ENCODE measurements around the gene RAB27A.
"Not testable (repeated sequence)": the region's sequence is repeated elsewhere in the genome, so short reads cannot be mapped to it uniquely, and the experiment has no call there.

Gene RAB27A

GRCh38 chr15:55249885-55250284, 39.7 kb downstream of the RAB27A start:
- not testable (repeated sequence) for DNase-seq

- no peak for DNase-seq
These were observed 40.7 kb downstream of the RAB27A start for GRCh38 chr15:55248895-55249294.

- DNase-seq, result no peak
These were observed 41.7 kb downstream of the RAB27A start for GRCh38 chr15:55247766-55248427.

- DNase-seq, result no peak
These were observed 42.3 kb downstream of the RAB27A start for GRCh38 chr15:55247311-55247710.

- no peak for DNase-seq
These were observed 43.0 kb downstream of the RAB27A start for GRCh38 chr15:55246567-55246966.

- DNase-seq, result no peak
These were observed 44.6 kb downstream of the RAB27A start for GRCh38 chr15:55245059-55245458.

GRCh38 chr15:55241891-55242290, 47.7 kb downstream of the RAB27A start:
- no peak for DNase-seq

- no peak for DNase-seq
These were observed 48.4 kb downstream of the RAB27A start for GRCh38 chr15:55241186-55241585.

GRCh38 chr15:55240125-55240760, 49.4 kb downstream of the RAB27A start:
- no peak for DNase-seq

- no peak for DNase-seq
These were observed 50.0 kb downstream of the RAB27A start for GRCh38 chr15:55239440-55240124.

GRCh38 chr15:55238877-55239276, 50.7 kb downstream of the RAB27A start:
- no peak for DNase-seq

- no peak for DNase-seq
These were observed 52.1 kb downstream of the RAB27A start for GRCh38 chr15:55237219-55238130.

GRCh38 chr15:55235546-55236036, 54.0 kb downstream of the RAB27A start:
- no peak for DNase-seq

- DNase-seq, result no peak
These were observed 54.9 kb downstream of the RAB27A start for GRCh38 chr15:55234800-55235104.

GRCh38 chr15:55234104-55234799, 55.4 kb downstream of the RAB27A start:
- DNase-seq, result no peak

GRCh38 chr15:55231455-55231854, 58.2 kb downstream of the RAB27A start:
- DNase-seq, result no peak

GRCh38 chr15:55230953-55231352, 58.7 kb downstream of the RAB27A start:
- DNase-seq, result no peak

- no peak for DNase-seq
These were observed 59.5 kb downstream of the RAB27A start for GRCh38 chr15:55230051-55230670.

GRCh38 chr15:55226127-55226526, 63.5 kb downstream of the RAB27A start:
- DNase-seq, result no peak

- DNase-seq, result no peak
These were observed 64.7 kb downstream of the RAB27A start for GRCh38 chr15:55224892-55225291.

- DNase-seq, result no peak
These were observed 67.0 kb downstream of the RAB27A start for GRCh38 chr15:55222588-55222987.

Measured in activated gamma-delta T cell treated with Interleukin-2 at 50 U/mL for 16 hours (primary cell).